Body of pancreas (tissue), 4 donors: ENCODE results near the gene CCDC85C.

ENCODE experiments used
- POLR2A ChIP-seq, 3 donors: fragments of 450-650 bp; IDR thresholded peaks; one replicate each; pipeline ENCODE4 v1.6.1; 2016; ENCODE audit warnings: antibody characterized with exemption in 3 of 3, mild to moderate bottlenecking in 2 of 3
- TF ChIP-seq, protein P1 (sequence below), 7 experiments: fragments of 450-650 bp in 4 of 7; fragments of 200-600 bp in 3 of 7; sonication (generic) in 3 of 7; IDR thresholded peaks; one replicate each; pipeline ENCODE4 v1.5.1; 2016 to 2019; ENCODE audit warnings: antibody characterized with exemption in 7 of 7

GRCh38 chr14:99524091-99524661 lies 79.8 kb downstream of the CCDC85C start:
- TF ChIP-seq, protein P1, sequence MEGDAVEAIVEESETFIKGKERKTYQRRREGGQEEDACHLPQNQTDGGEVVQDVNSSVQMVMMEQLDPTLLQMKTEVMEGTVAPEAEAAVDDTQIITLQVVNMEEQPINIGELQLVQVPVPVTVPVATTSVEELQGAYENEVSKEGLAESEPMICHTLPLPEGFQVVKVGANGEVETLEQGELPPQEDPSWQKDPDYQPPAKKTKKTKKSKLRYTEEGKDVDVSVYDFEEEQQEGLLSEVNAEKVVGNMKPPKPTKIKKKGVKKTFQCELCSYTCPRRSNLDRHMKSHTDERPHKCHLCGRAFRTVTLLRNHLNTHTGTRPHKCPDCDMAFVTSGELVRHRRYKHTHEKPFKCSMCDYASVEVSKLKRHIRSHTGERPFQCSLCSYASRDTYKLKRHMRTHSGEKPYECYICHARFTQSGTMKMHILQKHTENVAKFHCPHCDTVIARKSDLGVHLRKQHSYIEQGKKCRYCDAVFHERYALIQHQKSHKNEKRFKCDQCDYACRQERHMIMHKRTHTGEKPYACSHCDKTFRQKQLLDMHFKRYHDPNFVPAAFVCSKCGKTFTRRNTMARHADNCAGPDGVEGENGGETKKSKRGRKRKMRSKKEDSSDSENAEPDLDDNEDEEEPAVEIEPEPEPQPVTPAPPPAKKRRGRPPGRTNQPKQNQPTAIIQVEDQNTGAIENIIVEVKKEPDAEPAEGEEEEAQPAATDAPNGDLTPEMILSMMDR (IDR thresholded peaks at IDR 0.05): no peak
- TF ChIP-seq POLR2A (IDR thresholded peaks at IDR 0.05): no peak
